ENCODE data around the gene PID1. TPM values are rescaled to one million over a fixed set of nuclear protein-coding genes. Genes with fewer than 3 reads are reported as not detected.

PID1 gene
- polyA plus RNA-seq, 3 donors = 61.8 to 117 (median 62.3) TPM

DNA sequence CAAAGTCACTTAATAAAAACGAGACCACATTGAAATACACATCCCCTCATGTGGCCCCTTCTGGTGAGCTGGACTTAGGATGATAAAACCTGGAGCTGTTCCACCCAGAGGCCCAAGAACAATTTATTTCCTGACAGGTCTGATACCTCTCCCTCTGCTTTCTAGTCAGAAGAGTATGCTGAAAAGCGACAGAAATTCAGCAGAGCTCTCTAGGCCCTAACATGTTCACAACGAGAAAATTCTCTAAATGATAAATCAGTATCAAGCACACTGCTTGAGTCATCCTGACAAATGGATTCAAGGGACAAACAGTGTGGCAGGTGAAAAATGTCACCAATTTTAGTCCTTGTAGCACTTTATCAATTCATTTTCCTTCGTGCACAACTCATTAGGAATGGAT lies 233.5 kb downstream of the PID1 start:
- Histone ChIP-seq H3K36me3 (replicated peaks in 1 of 2; ENCODE audit: control insufficient read depth in 1 of 2, insufficient read depth in 2 of 2, low read length in 2 of 2) (no peaks in the 10 kb centered on the region), H3K9me3 (replicated peaks in 1 of 2; ENCODE audit: control insufficient read depth in 1 of 2, insufficient read depth in 1 of 2, low read length in 2 of 2) (peaks cover 14 to 37% of the 10 kb centered on the region in 2 donors), H3K4me2 (replicated peaks; ENCODE audit: extremely low read depth, low read length, poor library complexity, severe bottlenecking) (no peak overlapping the region), H3K4me1 (ENCODE audit: control insufficient read depth in 1 of 2, insufficient read depth in 2 of 2, low read length in 2 of 2) (no peaks in the 10 kb centered on the region), H3K9ac (ENCODE audit: insufficient read depth, low read length, poor library complexity, severe bottlenecking) (no peak overlapping the region), H2AFZ (ENCODE audit: insufficient read depth, low read depth, low read length, poor library complexity, severe bottlenecking) (no peak overlapping the region), H3K79me2 (ENCODE audit: insufficient read depth, low read length) (no peaks in the 10 kb centered on the region), H4K20me1 (ENCODE audit: insufficient read depth, low read length) (no peaks in the 10 kb centered on the region), H3K27ac (ENCODE audit: low read depth in 1 of 2, low read length in 2 of 2) (no peak overlapping the region), H3K4me3 (replicated peaks in 1 of 3; ENCODE audit: low read depth in 2 of 3, low read length in 3 of 3) (no peak overlapping the region), H3K27me3 (ENCODE audit: control insufficient read depth in 2 of 2, insufficient read depth in 2 of 2, low read length in 2 of 2) (no peaks in the 10 kb centered on the region)
- H3K4me1 Mint-ChIP-seq = no peaks in the 10 kb centered on the region
- TF ChIP-seq, protein P1, sequence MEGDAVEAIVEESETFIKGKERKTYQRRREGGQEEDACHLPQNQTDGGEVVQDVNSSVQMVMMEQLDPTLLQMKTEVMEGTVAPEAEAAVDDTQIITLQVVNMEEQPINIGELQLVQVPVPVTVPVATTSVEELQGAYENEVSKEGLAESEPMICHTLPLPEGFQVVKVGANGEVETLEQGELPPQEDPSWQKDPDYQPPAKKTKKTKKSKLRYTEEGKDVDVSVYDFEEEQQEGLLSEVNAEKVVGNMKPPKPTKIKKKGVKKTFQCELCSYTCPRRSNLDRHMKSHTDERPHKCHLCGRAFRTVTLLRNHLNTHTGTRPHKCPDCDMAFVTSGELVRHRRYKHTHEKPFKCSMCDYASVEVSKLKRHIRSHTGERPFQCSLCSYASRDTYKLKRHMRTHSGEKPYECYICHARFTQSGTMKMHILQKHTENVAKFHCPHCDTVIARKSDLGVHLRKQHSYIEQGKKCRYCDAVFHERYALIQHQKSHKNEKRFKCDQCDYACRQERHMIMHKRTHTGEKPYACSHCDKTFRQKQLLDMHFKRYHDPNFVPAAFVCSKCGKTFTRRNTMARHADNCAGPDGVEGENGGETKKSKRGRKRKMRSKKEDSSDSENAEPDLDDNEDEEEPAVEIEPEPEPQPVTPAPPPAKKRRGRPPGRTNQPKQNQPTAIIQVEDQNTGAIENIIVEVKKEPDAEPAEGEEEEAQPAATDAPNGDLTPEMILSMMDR (IDR thresholded peaks at IDR 0.05) = no peak
- H3K9me3 Mint-ChIP-seq = peaks cover 0 to 18% (median 8%) of the 10 kb centered on the region in 7 donors
- WGBS (ENCODE audit: insufficient coverage) = 67% methylated on average over 1 of the region's 4 CpGs
- no peak for DNase-seq
- no peak overlapping the region for H3K4me3 Mint-ChIP-seq
- peaks cover 0 to 3% (median 0%) of the 10 kb centered on the region in 3 donors for H3K27me3 Mint-ChIP-seq (ENCODE audit: low read depth in 3 of 3)
- H3K27ac Mint-ChIP-seq = no peak overlapping the region
- H3K36me3 Mint-ChIP-seq = no peaks in the 10 kb centered on the region
- intact Hi-C loops (cut with micrococcal nuclease) = no loop called here

DNA sequence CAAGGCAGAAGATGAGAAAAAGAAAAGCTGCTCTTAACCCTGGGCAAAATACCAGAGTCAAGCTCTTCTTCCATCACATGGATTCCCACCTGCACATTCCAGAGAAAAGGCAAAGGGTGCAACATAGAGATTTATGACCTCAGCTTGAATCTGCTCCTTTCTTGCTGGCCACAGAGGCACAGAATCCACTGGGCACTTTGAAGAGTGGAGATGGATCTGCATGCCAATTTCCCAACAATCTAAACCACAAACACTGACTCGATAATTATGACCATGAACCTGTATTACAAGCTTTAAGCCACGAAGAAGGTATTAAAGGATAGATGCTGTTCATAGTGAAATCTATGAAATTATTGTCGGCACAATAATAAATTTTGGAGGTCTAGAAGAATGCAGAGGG lies 237.3 kb downstream of the PID1 start:
- no peak overlapping the region for H3K27ac ChIP-seq (ENCODE audit: low read depth in 1 of 2, low read length in 2 of 2)
- Mint-ChIP-seq H3K36me3 (no peaks in the 10 kb centered on the region), H3K27me3 (ENCODE audit: low read depth in 3 of 3) (no peaks in the 10 kb centered on the region), H3K27ac (no peak overlapping the region), H3K4me3 (no peak overlapping the region), H3K9me3 (peaks cover 0 to 37% (median 21%) of the 10 kb centered on the region in 7 donors), H3K4me1 (no peaks in the 10 kb centered on the region)
- no peak overlapping the region for H3K4me3 ChIP-seq (replicated peaks in 1 of 3; ENCODE audit: low read depth in 2 of 3, low read length in 3 of 3)
- no peak overlapping the region for H3K9ac ChIP-seq (ENCODE audit: insufficient read depth, low read length, poor library complexity, severe bottlenecking)
- no peaks in the 10 kb centered on the region for H3K79me2 ChIP-seq (ENCODE audit: insufficient read depth, low read length)
- WGBS (ENCODE audit: insufficient coverage) = no CpG with 5 or more reads among the region's 3 CpGs
- no peaks in the 10 kb centered on the region for H3K4me1 ChIP-seq (ENCODE audit: control insufficient read depth in 1 of 2, insufficient read depth in 2 of 2, low read length in 2 of 2)
- no peak for DNase-seq
- no peak overlapping the region for H3K4me2 ChIP-seq (replicated peaks; ENCODE audit: extremely low read depth, low read length, poor library complexity, severe bottlenecking)
- intact Hi-C loops (cut with micrococcal nuclease) = no loop called here
- H4K20me1 ChIP-seq (ENCODE audit: insufficient read depth, low read length) = peaks cover 5% of the 10 kb centered on the region
- TF ChIP-seq, protein P1 (IDR thresholded peaks at IDR 0.05) = no peak
- no peak overlapping the region for H2AFZ ChIP-seq (ENCODE audit: insufficient read depth, low read depth, low read length, poor library complexity, severe bottlenecking)
- no peaks in the 10 kb centered on the region for H3K27me3 ChIP-seq (ENCODE audit: control insufficient read depth in 2 of 2, insufficient read depth in 2 of 2, low read length in 2 of 2)
- H3K9me3 ChIP-seq (replicated peaks in 1 of 2; ENCODE audit: control insufficient read depth in 1 of 2, insufficient read depth in 1 of 2, low read length in 2 of 2) = peaks cover 27 to 58% of the 10 kb centered on the region in 2 donors
- H3K36me3 ChIP-seq (replicated peaks in 1 of 2; ENCODE audit: control insufficient read depth in 1 of 2, insufficient read depth in 2 of 2, low read length in 2 of 2) = no peaks in the 10 kb centered on the region
